Measurements from ENCODE around the gene RPRD1B.

GRCh38 chr20:38085026-38085425 lies 51.5 kb downstream of the RPRD1B start:
- TF ChIP-seq, protein P1, sequence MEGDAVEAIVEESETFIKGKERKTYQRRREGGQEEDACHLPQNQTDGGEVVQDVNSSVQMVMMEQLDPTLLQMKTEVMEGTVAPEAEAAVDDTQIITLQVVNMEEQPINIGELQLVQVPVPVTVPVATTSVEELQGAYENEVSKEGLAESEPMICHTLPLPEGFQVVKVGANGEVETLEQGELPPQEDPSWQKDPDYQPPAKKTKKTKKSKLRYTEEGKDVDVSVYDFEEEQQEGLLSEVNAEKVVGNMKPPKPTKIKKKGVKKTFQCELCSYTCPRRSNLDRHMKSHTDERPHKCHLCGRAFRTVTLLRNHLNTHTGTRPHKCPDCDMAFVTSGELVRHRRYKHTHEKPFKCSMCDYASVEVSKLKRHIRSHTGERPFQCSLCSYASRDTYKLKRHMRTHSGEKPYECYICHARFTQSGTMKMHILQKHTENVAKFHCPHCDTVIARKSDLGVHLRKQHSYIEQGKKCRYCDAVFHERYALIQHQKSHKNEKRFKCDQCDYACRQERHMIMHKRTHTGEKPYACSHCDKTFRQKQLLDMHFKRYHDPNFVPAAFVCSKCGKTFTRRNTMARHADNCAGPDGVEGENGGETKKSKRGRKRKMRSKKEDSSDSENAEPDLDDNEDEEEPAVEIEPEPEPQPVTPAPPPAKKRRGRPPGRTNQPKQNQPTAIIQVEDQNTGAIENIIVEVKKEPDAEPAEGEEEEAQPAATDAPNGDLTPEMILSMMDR (conservative IDR thresholded peaks at IDR 0.05; ENCODE audit: low read length), result no peak
- TF ChIP-seq EZH2phosphoT487 (IDR thresholded peaks at IDR 0.05; ENCODE audit: borderline replicate concordance), result no peak
